SK-N-SH treated with all-trans-retinoic acid at 6 μM for 48 hours (cell line): ENCODE results near the gene RFK.

Source experiments
- ATAC-seq: fragments of 200-7000 bp; cut with Tn5 transposase; 3 replicates; pipeline ENCODE4 v1.9.1; 2020; ENCODE audit warnings: mild to moderate bottlenecking, moderate library complexity
- ARNTL ChIP-seq: fragments of 450-650 bp; formaldehyde crosslinking; IDR thresholded peaks from 2 replicates; pipeline ENCODE4 v1.5.0; 2020; ENCODE audit warnings: low read depth, mild to moderate bottlenecking, moderate library complexity, borderline replicate concordance
- CREB5 ChIP-seq: fragments of 250-450 bp; sonication (Bioruptor Pico); IDR thresholded peaks from 2 replicates; pipeline ENCODE4 v1.5.1; 2020; ENCODE audit warnings: low read depth, mild to moderate bottlenecking, moderate library complexity
- CSDC2 ChIP-seq: fragments of 250-450 bp; sonication (Bioruptor Pico); IDR thresholded peaks from 2 replicates; pipeline ENCODE4 v1.5.0; 2020; ENCODE audit warnings: mild to moderate bottlenecking, moderate library complexity
- CSRNP3 ChIP-seq: fragments of 250-450 bp; sonication (Bioruptor Pico); IDR thresholded peaks from 2 replicates; pipeline ENCODE4 v1.5.1; 2021; ENCODE audit warnings: mild to moderate bottlenecking, moderate library complexity
- ESRRG ChIP-seq: fragments of 250-450 bp; sonication (Bioruptor Pico); IDR thresholded peaks from 2 replicates; pipeline ENCODE4 v1.6.1; 2021; ENCODE audit warnings: mild to moderate bottlenecking
- GLIS3 ChIP-seq: fragments of 250-450 bp; sonication (Bioruptor Pico); IDR thresholded peaks from 2 replicates; pipeline ENCODE4 v1.5.0; 2020; ENCODE audit warnings: mild to moderate bottlenecking, moderate library complexity
- ISL1 ChIP-seq: fragments of 250-450 bp; sonication (Bioruptor Pico); IDR thresholded peaks from 2 replicates; pipeline ENCODE4 v2.1.2; 2022; ENCODE audit warnings: mild to moderate bottlenecking, moderate library complexity
- OSR1 ChIP-seq: fragments of 250-450 bp; sonication (Bioruptor Pico); IDR thresholded peaks from 2 replicates; pipeline ENCODE4 v1.8.0; 2022; ENCODE audit warnings: moderate library complexity, mild to moderate bottlenecking, inconsistent platforms
- PATZ1 ChIP-seq: fragments of 250-450 bp; sonication (Bioruptor Pico); IDR thresholded peaks from 2 replicates; pipeline ENCODE4 v1.8.0; 2020; ENCODE audit warnings: mild to moderate bottlenecking, moderate library complexity, borderline replicate concordance
- POU6F1 ChIP-seq: fragments of 250-450 bp; sonication (Bioruptor Pico); IDR thresholded peaks from 2 replicates; pipeline ENCODE4 v1.8.0; 2021; ENCODE audit warnings: low read depth, mild to moderate bottlenecking, moderate library complexity, borderline replicate concordance
- PPARA ChIP-seq: fragments of 250-450 bp; sonication (Bioruptor Pico); IDR thresholded peaks from 2 replicates; pipeline ENCODE4 v1.5.0; 2020; ENCODE audit warnings: mild to moderate bottlenecking, borderline replicate concordance
- RARB ChIP-seq: fragments of 250-450 bp; sonication (Bioruptor Pico); IDR thresholded peaks from 2 replicates; pipeline ENCODE4 v1.8.0; 2021; ENCODE audit warnings: mild to moderate bottlenecking, moderate library complexity
- SNAI2 ChIP-seq: fragments of 250-450 bp; sonication (Bioruptor Pico); IDR thresholded peaks from 2 replicates; pipeline ENCODE4 v1.5.0; 2020; ENCODE audit warnings: mild to moderate bottlenecking, moderate library complexity
- TCF4 ChIP-seq: fragments of 250-450 bp; sonication (Bioruptor Pico); IDR thresholded peaks from 2 replicates; pipeline ENCODE4 v1.8.0; 2021; ENCODE audit warnings: mild to moderate bottlenecking, moderate library complexity, borderline replicate concordance
- TOX ChIP-seq: fragments of 250-450 bp; sonication (Bioruptor Pico); IDR thresholded peaks from 2 replicates; pipeline ENCODE4 v1.8.0; 2021; ENCODE audit warnings: mild to moderate bottlenecking, moderate library complexity, borderline replicate concordance
- TSHZ2 ChIP-seq: fragments of 250-450 bp; sonication (Bioruptor Pico); IDR thresholded peaks from 2 replicates; pipeline ENCODE4 v1.5.0; 2020; ENCODE audit warnings: mild to moderate bottlenecking, moderate library complexity
- ZC3H10 ChIP-seq: fragments of 250-450 bp; sonication (Bioruptor Pico); IDR thresholded peaks from 2 replicates; pipeline ENCODE4 v1.5.1; 2021; ENCODE audit warnings: mild to moderate bottlenecking, moderate library complexity
- ZFP3 ChIP-seq: fragments of 250-450 bp; sonication (Bioruptor Pico); IDR thresholded peaks from 2 replicates; pipeline ENCODE4 v1.5.0; 2020; ENCODE audit warnings: mild to moderate bottlenecking, moderate library complexity
- ZFP30 ChIP-seq: fragments of 450-650 bp; formaldehyde crosslinking; IDR thresholded peaks from 2 replicates; pipeline ENCODE4 v1.5.0; 2022; ENCODE audit warnings: mild to moderate bottlenecking, moderate library complexity
- ZNF565 ChIP-seq: fragments of 450-650 bp; formaldehyde crosslinking; conservative IDR thresholded peaks from 2 replicates; pipeline ENCODE4 v1.5.0; 2020; ENCODE audit warnings: low read depth, mild to moderate bottlenecking, moderate library complexity
- ZNF70 ChIP-seq: fragments of 450-650 bp; formaldehyde crosslinking; IDR thresholded peaks from 2 replicates; pipeline ENCODE4 v1.5.0; 2020; ENCODE audit warnings: mild to moderate bottlenecking, moderate library complexity
- ZNF8 ChIP-seq: fragments of 450-650 bp; formaldehyde crosslinking; IDR thresholded peaks from 2 replicates; pipeline ENCODE4 v1.5.0; 2020; ENCODE audit warnings: mild to moderate bottlenecking, moderate library complexity

RFK gene

GRCh38 chr9:76371901-76372300, 22.3 kb downstream of the RFK start:
- ATAC-seq: no peak
- no peak for TF ChIP-seq PATZ1 (CRISPR knock-in tag)
- no peak for TF ChIP-seq CSDC2
- TF ChIP-seq ZFP30 (CRISPR knock-in tag): no peak
- TF ChIP-seq ISL1 (CRISPR knock-in tag): no peak
- no peak for TF ChIP-seq POU6F1
- no peak for TF ChIP-seq TSHZ2
- no peak for TF ChIP-seq ZNF70 (CRISPR knock-in tag)
- no peak for TF ChIP-seq ARNTL (CRISPR knock-in tag)
- TF ChIP-seq PPARA (CRISPR knock-in tag): no peak
- no peak for TF ChIP-seq RARB
- TF ChIP-seq TCF4 (CRISPR knock-in tag): no peak
- no peak for TF ChIP-seq CSRNP3 (CRISPR knock-in tag)

- ATAC-seq: no peak
- no peak for TF ChIP-seq PATZ1 (CRISPR knock-in tag)
- no peak for TF ChIP-seq TCF4 (CRISPR knock-in tag)
- TF ChIP-seq ZFP3 (CRISPR knock-in tag): no peak
- no peak for TF ChIP-seq OSR1 (CRISPR knock-in tag)
- no peak for TF ChIP-seq GLIS3
- no peak for TF ChIP-seq TOX
- no peak for TF ChIP-seq RARB
- TF ChIP-seq ZNF565 (CRISPR knock-in tag): no peak
- no peak for TF ChIP-seq CSDC2
- no peak for TF ChIP-seq PPARA (CRISPR knock-in tag)
- TF ChIP-seq CREB5 (CRISPR knock-in tag): no peak
- no peak for TF ChIP-seq TSHZ2
- no peak for TF ChIP-seq ESRRG (CRISPR knock-in tag)
- TF ChIP-seq ZFP30 (CRISPR knock-in tag): no peak
- TF ChIP-seq ZC3H10: no peak
- no peak for TF ChIP-seq CSRNP3 (CRISPR knock-in tag)
- no peak for TF ChIP-seq ZNF8 (CRISPR knock-in tag)
- no peak for TF ChIP-seq ISL1 (CRISPR knock-in tag)
- TF ChIP-seq SNAI2: no peak
- no peak for TF ChIP-seq ARNTL (CRISPR knock-in tag)
- TF ChIP-seq, all 23 proteins: peak for 0
These were observed 23.7 kb downstream of the RFK start for GRCh38 chr9:76370396-76371023.
